ENCODE data around the gene JMJD7.

DNA sequence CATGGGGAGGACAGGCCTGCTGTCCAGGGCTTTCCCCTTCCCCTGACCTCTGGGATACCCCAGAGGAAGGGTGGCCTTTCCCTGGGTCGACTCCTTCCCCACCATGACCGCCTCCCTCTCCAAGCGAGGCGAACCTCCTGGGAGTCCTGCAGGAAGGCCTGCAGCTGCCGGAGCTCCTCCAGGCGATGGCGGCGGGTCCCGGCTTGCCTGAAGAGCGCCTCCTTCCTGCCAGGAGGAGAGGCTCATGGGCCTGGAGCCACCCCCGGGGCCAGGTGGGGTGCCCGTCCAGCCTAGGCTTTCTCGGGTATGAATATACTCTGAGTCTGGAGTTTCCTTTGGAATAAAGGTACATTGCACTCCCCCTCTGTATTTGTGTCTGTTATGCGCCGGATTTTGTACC is 30.9 kb downstream of the JMJD7 start:
- TF ChIP-seq CTCF (IDR thresholded peaks at IDR 0.05; ENCODE audit: low read depth, low read length, poor library complexity, severe bottlenecking) (no peak), EZH2phosphoT487 (IDR thresholded peaks at IDR 0.05; ENCODE audit: borderline replicate concordance, low read length) (no peak)

All from DOHH2 (cell line).